K562 (cell line): Measurements from ENCODE around the gene BTRC. TPM values are rescaled to one million over a fixed set of nuclear protein-coding genes. Genes with fewer than 3 reads are reported as not detected.

ENCODE experiments used
- ATAC-seq: fragments of 200-7000 bp; cut with Tn5 transposase; 3 replicates; pipeline ENCODE4 v1.9.1; 2020; ENCODE audit warnings: moderate library complexity
- BruUV-seq: library from RNA; stranded (reverse); fragments of 400-500 nt; replicated peaks from 2 replicates; lab custom pipeline; 2021; lab: Mats Ljungman, UMichigan
- CTCF ChIA-PET: fragments of 300-600 bp; formaldehyde crosslinking; extraction: SDS; loops from one replicate; lab custom pipeline; 2021; ENCODE audit warnings: low intra/inter-chr PET ratio; lab: Yijun Ruan, JAX
- POLR2A ChIA-PET: fragments of 300-600, 350-650 bp; sonication (Branson Sonifier 250); formaldehyde crosslinking; extraction: SDS; loops from one replicate; lab custom pipeline; 2021; ENCODE audit warnings: antibody characterized with exemption, inconsistent platforms; lab: Yijun Ruan, JAX
- DNase-seq, 4 experiments: peaks; one replicate each; pipeline versions ENCODE4 v3.0.0 to v3.0.0-alpha.2; 2011 to 2018; ENCODE audit warnings: low spot score in 3 of 4, mixed read lengths in 3 of 4; ENCODE audit errors: extremely low read depth in 1 of 4
- FAIRE-seq: peaks from 2 replicates; lab custom pipeline; 2011; peaks lifted over from hg19 to GRCh38; lab: Jason Lieb, UNC
- H2AFZ ChIP-seq: 2 replicates; pipeline ENCODE4 v1.6.0; 2011; ENCODE audit warnings: low read depth, low read length, control low read depth, inconsistent platforms
- H3K27ac ChIP-seq: fragments of 200-600 bp; 3 replicates; pipeline ENCODE4 v1.8.0; 2011; ENCODE audit warnings: low read depth, mild to moderate bottlenecking, control low read depth, inconsistent platforms, low read length, moderate library complexity, mixed read lengths; ENCODE audit errors: extremely low read depth
- H3K27me3 ChIP-seq, 2 experiments: fragments of 300-600 bp in 1 of 2; 2 replicates in 1 of 2; 3 replicates in 1 of 2; pipeline versions ENCODE4 v1.6.0 to v1.8.0; 2011; ENCODE audit warnings: inconsistent platforms in 2 of 2, low read length in 2 of 2, mild to moderate bottlenecking in 1 of 2, mixed read lengths in 1 of 2, moderate library complexity in 1 of 2; ENCODE audit not compliant: control insufficient read depth in 2 of 2, insufficient read depth in 2 of 2
- H3K36me3 ChIP-seq: fragments of 300-600 bp; 3 replicates; pipeline ENCODE4 v1.8.0; 2011; ENCODE audit warnings: mild to moderate bottlenecking, low read length, inconsistent platforms; ENCODE audit not compliant: control insufficient read depth, insufficient read depth
- H3K4me1 ChIP-seq, 2 experiments: fragments of 200-600 bp in 1 of 2; replicated peaks in 1 of 2; 2 replicates in 1 of 2; 3 replicates in 1 of 2; pipeline versions ENCODE4 v1.5.1 to v1.8.0; 2011; ENCODE audit warnings: inconsistent platforms in 2 of 2, low read length in 2 of 2, mild to moderate bottlenecking in 1 of 2, mixed read lengths in 1 of 2, moderate library complexity in 1 of 2; ENCODE audit not compliant: control insufficient read depth in 2 of 2, insufficient read depth in 2 of 2
- H3K4me2 ChIP-seq: 2 replicates; pipeline ENCODE4 v1.6.1; 2011; ENCODE audit warnings: low read length, control low read depth, inconsistent platforms, mixed read lengths; ENCODE audit not compliant: insufficient read depth
- H3K4me3 ChIP-seq: fragments of 200-600 bp; sonication (generic), shearing (Covaris generic); 2 replicates; pipeline ENCODE4 v1.5.1; 2016; ENCODE audit warnings: control low read depth, inconsistent platforms
- H3K79me2 ChIP-seq: fragments of 200-600 bp; 3 replicates; pipeline ENCODE4 v1.8.0; 2011; ENCODE audit warnings: low read length, inconsistent platforms; ENCODE audit not compliant: control insufficient read depth, insufficient read depth
- H3K9ac ChIP-seq, 2 experiments: 2 replicates each; pipeline versions ENCODE4 v1.6.0 to v1.6.1; 2011; ENCODE audit warnings: low read depth in 2 of 2, low read length in 2 of 2, control low read depth in 1 of 2, inconsistent platforms in 1 of 2, mild to moderate bottlenecking in 1 of 2, mixed read lengths in 1 of 2; ENCODE audit not compliant: insufficient read depth in 1 of 2
- H3K9me1 ChIP-seq: one replicate; pipeline ENCODE4 v1.6.0; 2011; ENCODE audit warnings: inconsistent platforms, mild to moderate bottlenecking, low read length, moderate library complexity; ENCODE audit not compliant: control insufficient read depth, insufficient read depth
- H3K9me3 ChIP-seq: replicated peaks from 2 replicates; pipeline ENCODE4 v1.5.1; 2011; ENCODE audit warnings: low read depth, low read length, inconsistent platforms; ENCODE audit not compliant: control insufficient read depth, insufficient read depth
- H4K20me1 ChIP-seq: replicated peaks from 2 replicates; pipeline ENCODE4 v1.6.1; 2011; ENCODE audit warnings: low read length, inconsistent platforms, mixed read lengths; ENCODE audit not compliant: control insufficient read depth, insufficient read depth
- ATF7 ChIP-seq: fragments of 450-650 bp; IDR thresholded peaks from 2 replicates; pipeline ENCODE4 v1.7.1; 2014; ENCODE audit warnings: mild to moderate bottlenecking, moderate library complexity
- CBFA2T2 ChIP-seq: fragments of 450-650 bp; conservative IDR thresholded peaks from 2 replicates; pipeline ENCODE4 v1.6.1; 2017; ENCODE audit warnings: mild to moderate bottlenecking
- E2F5 ChIP-seq: sonication (generic); formaldehyde crosslinking; IDR thresholded peaks from 2 replicates; pipeline ENCODE4 v1.8.0; 2022; ENCODE audit warnings: mild to moderate bottlenecking, missing genetic modification reagents
- GTF2E2 ChIP-seq: fragments of 200-800 bp; sonication (Bioruptor generic); IDR thresholded peaks from 2 replicates; pipeline ENCODE4 v1.6.1; 2016; ENCODE audit warnings: missing genetic modification characterization, missing compliant biosample characterization
- HES1 ChIP-seq: fragments of 450-650 bp; IDR thresholded peaks from 2 replicates; pipeline ENCODE4 v1.6.1; 2016; ENCODE audit warnings: low read depth, mild to moderate bottlenecking, moderate library complexity
- MXI1 ChIP-seq: IDR thresholded peaks from 2 replicates; pipeline ENCODE4 v1.6.1; 2011; ENCODE audit warnings: low read depth, mild to moderate bottlenecking, improper control_type of control experiment, low read length
- NCOA1 ChIP-seq: fragments of 450-650 bp; IDR thresholded peaks from 2 replicates; pipeline ENCODE4 v1.6.1; 2016; ENCODE audit warnings: low read depth
- NFIX ChIP-seq: fragments of 250-450 bp; sonication (Bioruptor Pico); IDR thresholded peaks from 2 replicates; pipeline ENCODE4 v1.4.0; 2020; ENCODE audit warnings: low read depth, mild to moderate bottlenecking, moderate library complexity
- OTX1 ChIP-seq: fragments of 450-650 bp; formaldehyde crosslinking; IDR thresholded peaks from 2 replicates; pipeline ENCODE4 v1.4.0; 2022; ENCODE audit warnings: mild to moderate bottlenecking
- SMARCE1 ChIP-seq: fragments of 450-650 bp; IDR thresholded peaks from 2 replicates; pipeline ENCODE4 v1.7.1; 2016; ENCODE audit warnings: mild to moderate bottlenecking
- SREBF2 ChIP-seq: sonication (generic); formaldehyde crosslinking; IDR thresholded peaks from 2 replicates; pipeline ENCODE4 v1.4.0; 2020; ENCODE audit warnings: mild to moderate bottlenecking, missing genetic modification reagents
- TEAD1 ChIP-seq, 2 experiments: fragments of 450-650 bp in 1 of 2; sonication (generic) in 1 of 2; formaldehyde crosslinking; IDR thresholded peaks; 2 replicates each; pipeline versions ENCODE4 v1.4.0 to v1.8.0; 2020 to 2022; ENCODE audit warnings: mild to moderate bottlenecking in 2 of 2, missing genetic modification reagents in 1 of 2
- TSHZ1 ChIP-seq: fragments of 250-450 bp; sonication (Bioruptor Pico); IDR thresholded peaks from 2 replicates; pipeline ENCODE4 v1.4.0; 2020; ENCODE audit warnings: mild to moderate bottlenecking, moderate library complexity
- ZBTB34 ChIP-seq: fragments of 250-450 bp; sonication (Bioruptor Pico); IDR thresholded peaks from 2 replicates; pipeline ENCODE4 v1.8.0; 2021; ENCODE audit warnings: mild to moderate bottlenecking, moderate library complexity
- ZKSCAN3 ChIP-seq: fragments of 250-450 bp; sonication (Bioruptor Pico); IDR thresholded peaks from 2 replicates; pipeline ENCODE4 v1.4.0; 2020
- ZNF121 ChIP-seq: sonication (generic); formaldehyde crosslinking; conservative IDR thresholded peaks from 2 replicates; pipeline ENCODE4 v1.8.0; 2022; ENCODE audit warnings: missing genetic modification reagents
- ZNF232 ChIP-seq: sonication (generic); formaldehyde crosslinking; IDR thresholded peaks from 2 replicates; pipeline ENCODE4 v1.8.0; 2022; ENCODE audit warnings: mild to moderate bottlenecking, missing genetic modification reagents
- ZNF239 ChIP-seq: fragments of 250-450 bp; sonication (Bioruptor Pico); IDR thresholded peaks from 2 replicates; pipeline ENCODE4 v1.4.0; 2020; ENCODE audit warnings: mild to moderate bottlenecking
- ZNF561 ChIP-seq: fragments of 450-650 bp; formaldehyde crosslinking; conservative IDR thresholded peaks from 2 replicates; pipeline ENCODE4 v1.4.0; 2020; ENCODE audit warnings: mild to moderate bottlenecking, moderate library complexity
- ZNF583 ChIP-seq: fragments of 250-450 bp; sonication (Bioruptor Pico); IDR thresholded peaks from 2 replicates; pipeline ENCODE4 v1.4.0; 2020
- in situ Hi-C: fragments of 300-500 bp; cut with MboI; formaldehyde crosslinking; loops from 4 replicates; pipeline ENCODE4 v1.15.0; 2018; ENCODE audit warnings: inconsistent platforms, mixed read lengths
- intact Hi-C: fragments of 100-400 bp; cut with micrococcal nuclease; formaldehyde crosslinking; loops from 2 replicates; pipeline ENCODE4 v1.14.2; 2022
- polyA plus RNA-seq, 8 experiments: library from polyadenylated mRNA; depleted of rRNA in 4 of 8; stranded (reverse) in 5 of 8; unstranded in 3 of 8; fragments of >200 nt; fragmentation: Nextera tagmentation in 2 of 8; fragmentation: Illumina TruSeq in 1 of 8; extraction: Ambion mirVana in 2 of 8; extraction: Trizol in 1 of 8; gene quantifications; 2 replicates each; pipeline versions ENCODE4 v1.2.1 to v1.2.3, GENCODE V29; 2011 to 2014; ENCODE audit warnings: inconsistent platforms in 1 of 8, missing spikeins in 1 of 8
- total RNA-seq, 7 experiments: library from RNA; depleted of rRNA in 6 of 7; stranded (reverse); fragments of >200 nt in 6 of 7; fragmentation: Illumina TruSeq in 2 of 7; extraction: Trizol in 2 of 7; gene quantifications; 2 replicates each; pipeline versions ENCODE4 v1.2.1 to v1.2.3, GENCODE V29; 2011 to 2021; ENCODE audit warnings: low replicate concordance in 1 of 7

BTRC gene
- total and polyA plus RNA-seq, 9 of the 15 experiments (the other 6 are each of a cell fraction or from before 2014, with no cell fraction given), result 1.6 to 15.4 (median 7.0) TPM

GRCh38 chr10:101512738-101513137 is 158.8 kb downstream of the BTRC start:
- Histone ChIP-seq H3K4me2 (no peak overlapping the region), H3K4me1 (no peaks in the 10 kb centered on the region), H2AFZ (no peak overlapping the region), H3K36me3 (no peaks in the 10 kb centered on the region), H3K27ac (no peak overlapping the region), H4K20me1 (no peaks in the 10 kb centered on the region), H3K4me3 (no peak overlapping the region), H3K79me2 (no peaks in the 10 kb centered on the region), H3K9ac (no peak overlapping the region), H3K27me3 (no peaks in the 10 kb centered on the region), H3K9me1 (no peaks in the 10 kb centered on the region), H3K9me3 (no peaks in the 10 kb centered on the region)
- ChIA-PET CTCF (no interaction called here), POLR2A (no interaction called here)
- no peak for ATAC-seq
- intact Hi-C loops, result no loop called here
- in situ Hi-C loops, result no loop called here
- FAIRE-seq, result no peak
- no TSS peak for BruUV-seq
- no peak for DNase-seq
- TF ChIP-seq ZNF232 (no peak), E2F5 (CRISPR knock-in tag) (no peak), ZNF561 (CRISPR knock-in tag) (no peak), TEAD1 (CRISPR knock-in tag; IDR thresholded peaks at IDR 0.05) (no peak), HES1 (no peak), TSHZ1 (CRISPR knock-in tag) (no peak), SMARCE1 (no peak), SREBF2 (CRISPR knock-in tag) (no peak), MXI1 (no peak), ZNF121 (CRISPR knock-in tag) (no peak), ZNF239 (CRISPR knock-in tag) (no peak), ATF7 (no peak), OTX1 (no peak), ZKSCAN3 (no peak), ZNF583 (CRISPR knock-in tag) (no peak), CBFA2T2 (no peak), NCOA1 (no peak), GTF2E2 (tag) (no peak), NFIX (no peak), ZBTB34 (CRISPR knock-in tag) (no peak)
- TF ChIP-seq, all 486 proteins: peak for 0
